ENCODE measurements around the gene TMEM271.

Gene TMEM271

DNA sequence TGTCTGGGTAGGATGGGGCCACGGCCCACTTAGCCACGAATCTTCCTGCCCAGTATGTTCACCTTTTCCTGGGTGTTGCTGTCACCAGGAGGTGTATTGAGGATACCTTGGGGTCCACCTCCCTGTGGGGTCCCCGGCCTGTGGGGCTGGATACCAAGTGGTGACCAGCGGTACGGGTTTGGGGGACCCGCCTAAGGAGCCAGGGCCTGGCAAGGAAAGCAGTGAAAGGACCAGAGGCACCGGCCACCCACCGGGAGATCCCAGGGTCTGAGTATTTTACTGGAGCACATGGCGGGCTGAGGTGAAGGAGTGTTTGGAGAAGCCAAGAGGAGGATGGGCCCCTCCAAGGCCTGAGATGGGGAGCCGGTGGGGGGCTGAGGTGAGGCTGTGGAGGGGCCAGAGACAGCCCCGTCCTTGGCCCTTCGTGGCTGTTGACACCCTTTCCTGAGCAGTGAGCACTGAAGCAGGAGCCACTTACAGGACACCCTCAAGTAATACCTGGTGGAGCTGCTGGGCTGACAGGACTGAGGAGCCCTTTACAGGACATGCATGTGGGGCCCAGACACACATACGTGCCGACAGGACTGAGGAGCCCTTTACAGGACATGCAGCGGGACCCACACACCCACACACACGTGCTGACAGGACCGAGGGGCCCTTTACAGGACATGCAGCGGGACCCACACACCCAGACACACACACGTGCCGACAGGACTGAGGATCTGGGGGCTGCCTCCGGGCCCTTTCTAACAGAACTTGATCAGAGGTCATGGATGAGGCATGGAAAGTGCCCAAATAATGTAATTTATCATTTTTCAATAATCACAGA, 38.4 kb downstream of the TMEM271 start:
- Histone ChIP-seq H3K27me3 (ENCODE audit: control insufficient read depth, insufficient read depth, low read length) (no peaks in the 10 kb centered on the region), H3K4me3 (ENCODE audit: low read length) (no peak overlapping the region), H3K4me1 (ENCODE audit: control insufficient read depth, insufficient read depth, low read length) (no peaks in the 10 kb centered on the region), H3K9me3 (ENCODE audit: control insufficient read depth, insufficient read depth, low read length) (no peaks in the 10 kb centered on the region), H3K36me3 (ENCODE audit: control insufficient read depth, insufficient read depth, low read length) (peaks cover 7% of the 10 kb centered on the region), H3K27ac (ENCODE audit: low read length) (no peak overlapping the region)
- WGBS (ENCODE audit: insufficient coverage, insufficient read length), result no CpG with 5 or more reads among the region's 21 CpGs
- no peak for DNase-seq (ENCODE audit: low read depth, low spot score)

DNA sequence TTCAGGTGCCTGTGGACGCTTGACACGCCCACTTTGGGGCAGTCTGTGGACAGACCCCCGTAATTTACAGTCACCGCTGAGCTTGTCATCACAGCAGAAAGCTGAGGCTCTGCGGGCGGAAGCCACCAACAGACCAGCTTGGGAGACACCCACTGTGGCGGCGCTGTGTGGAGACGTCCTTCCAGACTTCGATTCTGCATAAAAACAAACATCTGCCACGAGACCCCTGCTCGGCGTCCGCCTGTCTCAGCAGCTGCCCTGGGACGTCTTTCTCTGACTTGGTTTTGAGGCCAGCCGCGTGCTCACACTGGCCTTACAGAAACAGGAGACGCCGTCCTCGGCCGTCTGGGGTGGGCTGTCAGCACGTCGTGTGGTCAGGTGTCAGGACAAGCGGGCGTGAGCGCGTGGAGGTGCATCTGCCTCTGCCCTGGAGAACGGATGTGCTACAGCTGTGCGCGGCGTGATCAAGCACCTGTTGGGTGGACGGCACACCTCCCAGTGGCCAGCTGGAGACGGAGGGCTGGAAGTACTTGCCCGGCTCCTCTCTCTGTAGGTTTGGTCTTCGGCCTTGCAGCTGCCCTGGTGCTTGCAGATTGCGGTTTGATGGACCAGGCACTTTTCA, 39.6 kb downstream of the TMEM271 start:
- Histone ChIP-seq H3K4me1 (ENCODE audit: control insufficient read depth, insufficient read depth, low read length) (no peaks in the 10 kb centered on the region), H3K9me3 (ENCODE audit: control insufficient read depth, insufficient read depth, low read length) (no peaks in the 10 kb centered on the region), H3K36me3 (ENCODE audit: control insufficient read depth, insufficient read depth, low read length) (peaks cover 7% of the 10 kb centered on the region), H3K27ac (ENCODE audit: low read length) (no peak overlapping the region), H3K27me3 (ENCODE audit: control insufficient read depth, insufficient read depth, low read length) (no peaks in the 10 kb centered on the region), H3K4me3 (ENCODE audit: low read length) (no peak overlapping the region)
- no CpG with 5 or more reads among the region's 36 CpGs for WGBS (ENCODE audit: insufficient coverage, insufficient read length)
- no peak for DNase-seq (ENCODE audit: low read depth, low spot score)

DNA sequence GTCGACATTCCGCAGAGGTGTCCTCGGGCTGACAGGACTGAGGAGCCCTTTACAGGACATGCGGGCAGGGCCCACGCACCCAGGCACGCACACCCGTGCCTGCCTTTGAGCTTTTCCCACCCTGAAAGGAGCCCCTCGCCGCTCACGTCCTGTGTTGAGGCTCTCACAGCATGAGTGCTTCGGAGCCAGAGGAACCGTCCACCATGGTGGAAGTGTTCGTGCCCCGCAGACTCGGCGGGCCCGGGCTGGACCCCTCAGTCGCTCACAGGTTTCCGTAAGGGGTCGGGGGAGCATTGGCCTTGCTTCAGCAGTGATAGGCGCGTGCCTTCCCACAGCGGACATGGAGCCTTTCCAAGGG, 40.2 kb downstream of the TMEM271 start:
- no peak overlapping the region for H3K4me3 ChIP-seq (ENCODE audit: low read length)
- WGBS (ENCODE audit: insufficient coverage, insufficient read length), result no CpG with 5 or more reads among the region's 23 CpGs
- H3K9me3 ChIP-seq (ENCODE audit: control insufficient read depth, insufficient read depth, low read length), result no peaks in the 10 kb centered on the region
- no peaks in the 10 kb centered on the region for H3K4me1 ChIP-seq (ENCODE audit: control insufficient read depth, insufficient read depth, low read length)
- peaks cover 7% of the 10 kb centered on the region for H3K36me3 ChIP-seq (ENCODE audit: control insufficient read depth, insufficient read depth, low read length)
- H3K27me3 ChIP-seq (ENCODE audit: control insufficient read depth, insufficient read depth, low read length), result no peaks in the 10 kb centered on the region
- no peak overlapping the region for H3K27ac ChIP-seq (ENCODE audit: low read length)
- DNase-seq (ENCODE audit: low read depth, low spot score), result no peak

DNA sequence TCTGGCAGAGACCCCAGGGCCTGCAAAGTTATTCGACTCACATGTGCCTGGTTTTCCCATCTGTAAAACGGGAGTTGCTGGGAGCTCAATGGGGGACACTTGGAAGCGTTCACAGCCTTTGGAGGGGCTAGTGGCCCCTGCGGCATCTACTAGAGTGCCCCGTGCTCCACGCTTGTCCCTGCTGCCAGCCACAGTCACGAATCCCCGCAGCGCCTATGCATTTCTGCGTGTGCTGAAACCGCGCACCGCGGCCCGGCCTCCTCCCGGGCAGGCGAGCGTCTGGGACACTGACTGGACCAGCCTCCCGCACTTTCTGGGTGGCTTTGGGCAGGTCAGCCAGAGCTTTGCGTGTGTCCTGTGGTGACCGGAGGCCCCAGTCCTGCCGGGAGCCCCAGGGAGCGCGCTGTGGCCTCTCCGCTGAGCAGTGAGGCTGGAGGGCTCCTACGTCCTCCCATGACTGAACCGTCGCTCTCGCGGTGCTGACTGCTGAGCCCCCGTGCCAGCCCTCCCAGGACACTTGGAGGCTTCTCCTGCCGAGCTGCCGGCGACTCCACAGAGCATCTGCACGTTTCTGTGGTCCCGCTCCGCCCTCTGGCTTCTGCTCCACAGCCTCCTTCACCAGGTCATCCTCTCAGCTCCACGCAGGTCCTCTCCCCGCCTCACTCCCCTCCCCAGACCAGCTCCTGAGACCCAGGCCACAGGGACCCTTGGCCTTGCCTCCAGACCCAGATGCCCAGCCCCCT, 40.7 kb downstream of the TMEM271 start:
- Histone ChIP-seq H3K27ac (ENCODE audit: low read length) (no peak overlapping the region), H3K9me3 (ENCODE audit: control insufficient read depth, insufficient read depth, low read length) (no peaks in the 10 kb centered on the region), H3K27me3 (ENCODE audit: control insufficient read depth, insufficient read depth, low read length) (no peaks in the 10 kb centered on the region), H3K4me3 (ENCODE audit: low read length) (no peak overlapping the region), H3K36me3 (ENCODE audit: control insufficient read depth, insufficient read depth, low read length) (peaks cover 10% of the 10 kb centered on the region), H3K4me1 (ENCODE audit: control insufficient read depth, insufficient read depth, low read length) (no peaks in the 10 kb centered on the region)
- no peak for DNase-seq (ENCODE audit: low read depth, low spot score)
- WGBS (ENCODE audit: insufficient coverage, insufficient read length), result no CpG with 5 or more reads among the region's 39 CpGs

DNA sequence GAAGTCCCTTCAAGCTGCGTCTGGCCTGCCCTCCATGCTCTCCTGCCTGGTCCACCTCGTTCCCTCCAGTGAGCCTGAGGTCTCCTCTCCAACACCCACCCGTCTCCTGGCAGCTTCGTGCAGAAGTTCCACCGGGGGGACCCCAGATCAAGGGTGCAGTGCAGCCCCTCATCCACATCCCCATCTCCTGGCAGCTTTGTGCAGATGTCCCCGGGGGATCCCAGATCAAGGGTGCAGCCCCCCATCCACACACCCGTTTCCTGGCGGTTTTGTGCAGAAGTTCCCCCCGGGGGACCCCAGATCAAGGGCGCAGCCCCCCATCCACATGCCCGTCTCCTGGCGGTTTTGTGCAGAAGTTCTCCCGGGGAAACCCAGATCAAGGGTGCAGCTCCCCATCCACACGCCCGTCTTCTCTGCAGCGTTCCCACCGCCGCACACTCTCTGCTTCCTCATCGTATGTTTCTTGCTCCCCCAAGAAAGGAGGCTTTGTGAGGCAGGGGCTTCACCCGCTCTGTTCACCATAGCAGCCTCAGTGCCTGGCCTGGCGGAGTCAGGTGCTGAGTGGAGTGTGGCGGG, 41.4 kb downstream of the TMEM271 start:
- no CpG with 5 or more reads among the region's 22 CpGs for WGBS (ENCODE audit: insufficient coverage, insufficient read length)
- DNase-seq (ENCODE audit: low read depth, low spot score), result no peak
- Histone ChIP-seq H3K27ac (ENCODE audit: low read length) (no peak overlapping the region), H3K36me3 (ENCODE audit: control insufficient read depth, insufficient read depth, low read length) (peaks cover 10% of the 10 kb centered on the region), H3K4me1 (ENCODE audit: control insufficient read depth, insufficient read depth, low read length) (no peaks in the 10 kb centered on the region), H3K9me3 (ENCODE audit: control insufficient read depth, insufficient read depth, low read length) (no peaks in the 10 kb centered on the region), H3K27me3 (ENCODE audit: control insufficient read depth, insufficient read depth, low read length) (no peaks in the 10 kb centered on the region), H3K4me3 (ENCODE audit: low read length) (no peak overlapping the region)

DNA sequence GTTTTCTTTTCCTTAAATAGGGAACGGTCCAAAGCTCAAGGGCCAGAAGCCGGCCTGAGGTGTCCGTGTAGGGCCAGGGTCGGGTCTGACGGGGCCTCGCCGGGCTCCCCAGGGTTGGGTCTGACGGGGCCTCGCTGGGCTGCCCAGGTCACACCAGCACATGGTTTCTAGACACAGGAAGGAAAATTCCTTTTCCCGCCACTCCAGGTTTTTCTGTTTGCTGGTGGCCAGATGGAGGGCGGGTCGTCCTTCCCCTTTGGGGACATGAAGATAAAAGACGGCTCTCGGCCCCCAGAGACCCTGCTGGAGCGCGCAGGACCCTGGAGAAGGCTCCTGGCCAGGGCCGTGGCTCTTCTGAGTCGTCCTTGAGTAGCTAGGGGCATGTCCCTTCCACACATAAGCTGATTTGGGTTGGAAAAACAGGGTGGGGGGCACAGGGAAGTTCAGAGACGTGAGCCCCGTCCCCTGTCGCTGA, 42.0 kb downstream of the TMEM271 start:
- H3K4me3 ChIP-seq (ENCODE audit: low read length), result no peak overlapping the region
- DNase-seq (ENCODE audit: low read depth, low spot score), result no peak
- WGBS (ENCODE audit: insufficient coverage, insufficient read length), result no CpG with 5 or more reads among the region's 21 CpGs
- H3K4me1 ChIP-seq (ENCODE audit: control insufficient read depth, insufficient read depth, low read length), result no peaks in the 10 kb centered on the region
- no peaks in the 10 kb centered on the region for H3K9me3 ChIP-seq (ENCODE audit: control insufficient read depth, insufficient read depth, low read length)
- H3K27me3 ChIP-seq (ENCODE audit: control insufficient read depth, insufficient read depth, low read length), result no peaks in the 10 kb centered on the region
- peaks cover 10% of the 10 kb centered on the region for H3K36me3 ChIP-seq (ENCODE audit: control insufficient read depth, insufficient read depth, low read length)
- no peak overlapping the region for H3K27ac ChIP-seq (ENCODE audit: low read length)

DNA sequence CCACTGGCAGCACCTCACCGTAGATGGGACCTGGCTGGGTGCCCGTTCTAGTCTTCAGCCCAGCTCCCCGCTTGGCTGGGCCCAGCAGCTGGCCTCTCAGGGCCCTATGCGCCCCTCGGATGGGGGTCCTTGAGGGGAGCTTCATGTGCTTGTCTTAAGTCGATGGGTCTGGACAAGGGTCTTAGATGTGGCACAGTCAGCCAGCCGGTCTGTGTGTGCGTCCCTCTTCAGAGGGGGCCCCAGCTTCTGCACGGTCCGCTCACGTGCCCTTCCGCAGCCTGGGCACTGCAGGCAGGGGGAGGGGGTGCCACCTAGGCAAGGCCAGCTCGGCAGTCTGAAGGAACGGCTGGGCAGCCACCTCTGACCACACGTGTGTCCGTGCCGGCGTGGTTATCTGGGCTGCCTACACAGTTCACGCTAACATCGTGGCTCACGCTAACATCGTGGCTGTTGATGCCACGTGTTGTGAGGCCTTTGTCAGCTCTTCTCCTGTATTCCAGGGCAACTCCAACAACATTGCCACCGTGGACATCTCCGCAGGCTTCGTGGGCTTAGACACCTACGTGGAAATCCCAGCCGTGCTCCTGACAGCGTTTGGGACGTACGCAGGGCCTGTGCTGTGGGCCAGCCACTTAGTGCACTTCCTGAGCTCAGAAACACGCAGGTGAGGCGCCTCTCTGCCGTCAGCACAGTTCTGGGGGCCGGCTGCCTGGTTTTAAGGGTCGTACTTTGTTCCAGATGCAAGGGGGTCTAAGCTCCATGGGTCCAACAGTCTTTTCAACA, 42.6 kb downstream of the TMEM271 start:
- peaks cover 10% of the 10 kb centered on the region for H3K36me3 ChIP-seq (ENCODE audit: control insufficient read depth, insufficient read depth, low read length)
- no CpG with 5 or more reads among the region's 36 CpGs for WGBS (ENCODE audit: insufficient coverage, insufficient read length)

DNA sequence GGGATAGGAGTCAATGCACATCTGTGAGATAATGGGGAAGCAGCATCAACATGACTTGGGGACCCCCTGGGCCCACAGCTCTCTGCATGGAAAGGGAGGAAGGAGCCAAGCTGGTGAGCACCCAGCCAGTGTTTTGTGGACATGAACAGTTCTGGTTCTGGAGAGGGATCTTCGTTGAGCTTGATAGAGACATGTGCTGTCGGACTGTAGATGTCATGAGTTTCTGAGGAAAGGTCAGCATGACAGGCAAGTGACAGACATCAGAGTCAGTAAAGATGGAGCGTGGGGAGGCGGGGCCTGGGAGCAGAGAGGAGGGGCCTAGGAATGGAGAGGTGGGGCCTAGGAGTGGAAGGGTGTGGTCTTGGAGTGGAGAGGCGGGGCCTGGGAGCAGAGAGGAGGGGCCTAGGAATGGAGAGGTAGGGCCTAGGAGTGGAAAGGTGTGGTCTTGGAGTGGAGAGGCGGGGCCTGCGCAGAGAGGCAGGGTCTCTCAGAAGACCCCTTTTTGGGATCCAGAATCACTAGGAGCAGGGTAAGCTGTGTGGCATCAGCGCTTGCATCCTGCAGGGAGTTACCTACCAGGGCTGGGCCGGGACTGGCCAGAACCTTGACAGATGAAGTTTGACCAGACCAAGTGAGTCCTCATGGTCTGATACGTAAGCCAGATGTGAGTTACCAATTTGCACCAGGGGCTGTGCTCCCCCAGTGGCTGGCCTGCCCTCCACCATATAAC, 43.3 kb downstream of the TMEM271 start:
- Histone ChIP-seq H3K36me3 (ENCODE audit: control insufficient read depth, insufficient read depth, low read length) (peaks cover 10% of the 10 kb centered on the region), H3K27me3 (ENCODE audit: control insufficient read depth, insufficient read depth, low read length) (no peaks in the 10 kb centered on the region), H3K4me1 (ENCODE audit: control insufficient read depth, insufficient read depth, low read length) (no peaks in the 10 kb centered on the region), H3K4me3 (ENCODE audit: low read length) (no peak overlapping the region), H3K27ac (ENCODE audit: low read length) (no peak overlapping the region), H3K9me3 (ENCODE audit: control insufficient read depth, insufficient read depth, low read length) (no peaks in the 10 kb centered on the region)
- WGBS (ENCODE audit: insufficient coverage, insufficient read length), result no CpG with 5 or more reads among the region's 10 CpGs
- no peak for DNase-seq (ENCODE audit: low read depth, low spot score)

More for the DNA sequence above, 42.6 kb downstream of the TMEM271 start:
- Histone ChIP-seq H3K4me1 (ENCODE audit: control insufficient read depth, insufficient read depth, low read length) (no peaks in the 10 kb centered on the region), H3K27me3 (ENCODE audit: control insufficient read depth, insufficient read depth, low read length) (no peaks in the 10 kb centered on the region), H3K27ac (ENCODE audit: low read length) (no peak overlapping the region), H3K9me3 (ENCODE audit: control insufficient read depth, insufficient read depth, low read length) (no peaks in the 10 kb centered on the region), H3K4me3 (ENCODE audit: low read length) (no peak overlapping the region)
- no peak for DNase-seq (ENCODE audit: low read depth, low spot score)

DNA sequence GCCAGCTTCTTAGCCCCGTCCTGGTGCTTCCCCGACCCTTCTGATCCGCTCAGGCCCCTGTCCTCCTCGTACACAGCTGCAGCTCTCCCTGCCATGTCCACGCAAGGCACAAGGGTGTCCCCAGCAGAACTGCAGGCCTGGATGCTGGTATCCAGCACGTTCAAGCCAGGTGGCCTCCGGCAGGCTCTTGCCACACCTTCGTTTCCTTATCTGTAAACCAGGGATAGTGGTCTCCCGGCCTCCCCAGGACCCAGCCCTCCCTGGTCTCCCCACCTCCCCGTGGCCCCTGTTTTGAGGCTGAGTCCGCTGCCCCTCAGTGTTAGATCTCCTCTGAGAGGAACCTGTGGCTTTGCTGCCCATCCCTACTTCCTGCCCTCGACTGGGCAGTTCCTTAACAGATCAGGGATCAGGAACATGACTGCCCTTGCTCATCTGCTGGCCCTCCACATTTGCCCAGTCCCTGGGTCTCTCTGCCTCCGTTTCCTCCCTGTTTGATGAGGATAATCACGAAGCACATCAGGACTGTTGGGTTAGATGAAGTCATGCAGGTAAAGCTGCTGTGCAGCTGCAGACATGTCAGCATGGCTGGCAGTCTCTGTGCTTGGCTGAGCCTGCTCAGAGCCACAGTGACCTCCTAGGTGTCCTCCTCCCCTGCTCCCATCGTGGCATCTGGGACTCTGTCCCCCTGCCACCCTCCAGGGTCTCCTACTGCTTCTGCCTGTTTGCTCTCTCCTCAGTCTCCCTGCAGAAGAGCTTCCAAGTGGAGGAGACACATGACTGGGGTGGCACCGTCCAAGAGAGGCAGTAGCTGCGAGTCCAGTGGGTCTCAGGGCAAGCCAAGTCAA, 44.2 kb downstream of the TMEM271 start:
- H3K4me3 ChIP-seq (ENCODE audit: low read length), result no peak overlapping the region
- no peaks in the 10 kb centered on the region for H3K9me3 ChIP-seq (ENCODE audit: control insufficient read depth, insufficient read depth, low read length)
- H3K4me1 ChIP-seq (ENCODE audit: control insufficient read depth, insufficient read depth, low read length), result no peaks in the 10 kb centered on the region
- WGBS (ENCODE audit: insufficient coverage, insufficient read length), result no CpG with 5 or more reads among the region's 17 CpGs
- peaks cover 8% of the 10 kb centered on the region for H3K36me3 ChIP-seq (ENCODE audit: control insufficient read depth, insufficient read depth, low read length)
- H3K27ac ChIP-seq (ENCODE audit: low read length), result no peak overlapping the region
- no peak for DNase-seq (ENCODE audit: low read depth, low spot score)
- no peaks in the 10 kb centered on the region for H3K27me3 ChIP-seq (ENCODE audit: control insufficient read depth, insufficient read depth, low read length)

Measured in iPS DF 6.9 (cell line).